ENCODE measurements around the gene BICD1.
A peak's percentile ranks its signal among the peaks of the same experiment; 100 is the strongest.

Gene BICD1

DNA sequence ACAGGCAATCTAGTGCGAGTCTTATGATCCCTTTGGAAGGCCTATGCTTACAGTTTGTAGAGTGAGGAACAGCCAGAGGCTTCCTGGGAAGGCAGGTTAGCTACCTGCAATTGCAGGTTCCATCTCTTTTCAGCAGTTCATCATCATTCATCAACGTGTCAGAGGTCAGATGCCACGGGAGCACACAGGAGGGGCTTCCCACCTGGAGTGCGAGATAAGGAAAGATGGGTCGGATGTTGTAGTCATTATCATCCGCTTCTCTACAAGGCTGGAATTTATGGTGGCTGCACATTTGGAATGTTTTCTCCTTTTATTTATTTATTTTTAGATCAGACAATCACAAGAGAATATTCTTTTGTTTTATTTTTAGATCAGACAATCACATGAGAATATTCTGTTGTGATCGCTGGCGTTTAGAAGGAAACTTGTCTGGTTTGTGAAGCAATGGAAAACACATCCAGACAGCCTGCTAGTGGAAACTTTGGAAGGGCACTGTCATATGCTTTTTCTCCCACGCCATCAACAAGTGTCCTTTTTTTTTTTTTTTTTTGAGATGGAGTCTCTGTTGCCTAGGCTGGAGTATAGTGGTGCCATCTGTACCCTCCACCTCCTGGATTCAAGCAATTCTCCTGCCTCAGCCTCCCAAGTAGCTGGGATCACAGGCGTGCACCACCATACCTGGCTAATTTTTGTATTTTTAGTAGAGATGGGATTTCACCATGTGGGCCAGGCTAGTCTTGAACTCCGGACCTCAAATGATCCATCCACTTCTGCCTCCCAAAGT lies 1.9 kb upstream of the BICD1 start:
- DNase-seq: no peak

DNA sequence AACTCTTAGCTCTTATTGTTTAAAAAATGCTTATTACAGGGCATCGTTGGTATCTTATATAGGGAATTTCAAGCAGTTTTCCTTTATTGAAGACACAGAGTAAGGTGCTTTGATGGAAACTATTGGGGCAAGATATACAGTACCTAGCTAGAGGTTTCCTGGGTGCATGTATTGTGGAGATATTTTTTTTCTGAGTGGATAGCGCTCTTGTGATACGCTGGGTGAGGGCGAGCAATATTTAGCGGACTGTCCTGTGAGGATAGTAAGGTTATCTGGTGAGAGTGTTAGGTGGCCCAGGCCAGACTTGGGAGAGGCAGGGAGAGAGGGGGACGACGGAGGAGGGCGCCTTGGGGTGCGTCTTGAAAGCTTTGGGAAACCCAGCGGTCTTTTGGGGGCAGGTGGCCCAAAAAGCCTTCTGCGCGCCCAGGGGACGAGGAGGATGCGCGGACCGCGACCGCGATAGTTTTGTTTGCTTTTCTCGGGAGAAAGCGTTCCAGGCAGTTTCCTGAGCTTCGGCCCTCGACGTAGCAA lies 596 bp upstream of the BICD1 start:
- no peak for DNase-seq

DNA sequence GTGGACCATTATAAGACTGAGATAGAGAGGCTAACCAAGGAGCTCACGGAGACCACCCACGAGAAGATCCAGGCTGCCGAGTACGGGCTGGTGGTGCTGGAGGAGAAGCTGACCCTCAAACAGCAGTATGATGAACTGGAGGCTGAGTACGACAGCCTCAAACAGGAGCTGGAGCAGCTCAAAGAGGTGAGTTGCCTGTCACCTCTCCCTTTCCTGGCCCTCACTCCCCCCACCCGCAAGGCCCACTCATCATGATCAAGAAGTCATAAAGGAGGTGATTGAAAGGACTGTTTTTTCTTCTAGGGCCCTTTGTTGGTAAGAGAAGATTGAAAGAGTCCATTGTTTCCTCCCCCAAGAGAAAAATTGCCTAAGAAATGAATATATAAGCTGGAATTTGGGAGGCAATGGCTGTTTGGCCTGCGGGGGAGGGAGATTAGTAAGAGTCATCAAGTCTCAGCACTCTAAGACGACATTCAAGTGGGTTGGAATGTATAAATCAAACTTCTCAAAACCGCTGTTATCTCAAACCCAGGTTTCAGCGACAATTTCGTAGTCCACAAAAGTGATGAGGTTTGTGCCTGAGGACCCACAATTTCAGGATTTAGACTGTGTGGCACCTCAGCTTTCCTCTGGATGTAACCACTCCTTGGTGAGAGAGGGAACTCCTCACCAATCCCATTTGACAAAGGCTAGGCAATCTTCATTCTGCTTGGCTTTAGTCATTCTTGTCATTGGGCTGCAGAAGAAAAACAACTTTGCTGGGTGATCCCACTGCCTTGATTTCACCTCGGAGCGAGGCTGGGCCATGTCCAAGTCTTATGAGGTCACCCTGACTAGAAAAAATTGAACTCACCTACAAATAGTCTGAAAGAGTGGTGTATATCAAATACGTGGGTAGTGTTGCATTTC lies 966 bp downstream of the BICD1 start:
- peak in 1 of 2 donors; percentile 23 for DNase-seq

DNA sequence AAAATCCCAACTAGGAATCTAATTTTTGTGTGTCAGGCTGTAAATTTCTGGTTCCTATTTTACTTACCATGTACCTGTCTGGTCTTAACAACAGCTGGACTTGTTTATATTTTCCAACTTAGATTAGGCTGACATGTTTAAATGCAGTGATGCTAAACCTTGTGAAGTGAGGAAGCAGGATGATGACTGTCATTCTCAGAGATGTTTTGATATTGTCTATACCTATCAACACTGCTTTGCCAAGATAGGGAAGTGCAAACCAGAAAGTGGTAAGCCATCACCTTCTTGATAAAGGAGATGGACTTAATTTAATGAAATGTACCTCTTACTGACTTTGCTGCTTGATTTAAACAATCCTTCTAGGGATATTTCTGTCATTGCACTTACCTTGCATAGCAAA lies 2.1 kb downstream of the BICD1 start:
- peak in 1 of 2 donors; percentile 4 for DNase-seq

DNA sequence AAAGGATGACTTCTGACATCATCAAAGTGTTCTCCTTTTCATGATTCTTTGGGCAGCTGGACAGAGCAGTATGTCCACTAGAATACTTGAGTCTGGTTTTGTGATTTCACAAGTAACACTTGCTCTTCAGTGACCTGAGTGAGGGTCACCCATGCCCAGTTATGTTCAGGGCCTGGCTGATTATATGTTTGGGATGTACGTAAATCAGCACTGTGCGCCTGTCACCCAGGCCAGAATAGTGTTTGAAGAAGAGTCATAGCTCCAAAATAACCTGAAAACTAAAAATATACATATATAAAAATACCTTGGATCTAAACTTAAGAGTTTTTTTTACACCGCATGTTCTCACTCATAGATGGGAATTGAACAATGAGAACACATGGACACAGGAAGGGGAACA lies 3.8 kb downstream of the BICD1 start:
- DNase-seq: no peak

DNA sequence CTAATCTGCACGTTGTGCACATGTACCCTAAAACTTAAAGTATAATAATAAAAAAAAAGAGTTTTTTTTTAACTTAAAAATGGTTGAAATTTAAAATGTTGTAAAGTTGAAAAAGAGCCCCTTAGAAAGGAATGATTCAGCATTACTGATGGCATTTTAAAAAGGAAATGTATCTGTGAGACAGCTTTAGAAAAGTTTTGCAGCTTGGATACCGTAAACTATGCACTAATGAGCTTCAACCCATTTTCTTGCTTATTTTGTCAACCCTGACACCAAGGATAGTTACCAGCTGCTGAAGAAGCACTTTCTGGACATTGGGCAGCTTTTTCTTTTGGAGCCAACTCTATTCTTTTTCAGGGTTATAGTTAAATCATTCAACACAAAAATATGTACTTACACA lies 4.3 kb downstream of the BICD1 start:
- DNase-seq: no peak

DNA sequence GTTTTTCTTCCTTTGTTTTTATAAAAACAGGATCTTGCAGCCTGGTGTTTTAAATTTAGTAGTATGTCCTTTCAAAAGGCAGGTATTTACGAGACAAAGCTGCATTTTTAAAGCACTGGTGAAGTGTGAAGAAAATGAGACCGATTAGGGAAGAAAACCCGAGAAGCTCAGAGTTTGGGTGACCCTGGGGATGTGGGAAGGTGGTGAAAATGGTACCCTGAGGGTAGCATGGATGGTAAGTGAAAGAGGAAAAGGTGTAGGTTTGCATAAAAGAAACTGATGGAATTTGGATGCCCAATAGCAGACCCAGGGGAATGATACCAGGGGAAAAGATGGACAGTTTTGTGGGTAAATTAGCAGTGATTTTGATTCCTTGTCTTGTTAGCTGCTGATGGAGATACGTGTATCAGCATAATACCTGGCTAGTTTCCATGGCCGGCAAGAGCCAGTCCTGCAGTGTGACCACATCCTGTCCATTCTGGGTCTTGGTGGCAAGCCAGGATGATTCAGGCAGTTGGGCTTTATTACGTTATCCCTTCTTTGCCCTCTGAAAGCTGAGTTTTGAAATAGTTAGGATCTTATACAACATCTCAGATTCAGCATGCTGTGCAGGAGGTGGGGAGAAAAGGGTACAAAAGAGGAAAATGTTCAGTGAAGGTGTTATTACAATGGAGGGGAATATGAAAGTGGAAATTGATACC lies 8.9 kb downstream of the BICD1 start:
- DNase-seq: no peak

DNA sequence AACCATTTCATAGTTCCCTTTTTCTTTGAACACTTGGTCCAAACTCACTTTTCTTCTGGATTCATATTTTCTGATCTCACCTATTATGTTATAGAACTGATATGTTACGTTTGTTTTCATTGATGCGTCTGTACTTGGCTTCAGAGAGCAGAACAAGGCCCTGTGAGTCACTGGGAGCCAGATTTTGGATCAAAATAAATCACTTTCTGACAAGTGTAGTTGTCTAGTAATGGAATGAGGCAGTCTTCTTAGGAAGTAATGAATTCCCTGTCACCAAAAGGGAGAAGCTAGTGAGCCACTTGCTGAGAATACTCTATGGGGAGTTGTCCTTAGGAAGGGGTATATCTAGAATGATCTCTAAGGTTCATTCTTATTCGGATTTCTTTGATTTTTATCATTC lies 10.2 kb downstream of the BICD1 start:
- no peak for DNase-seq

DNA sequence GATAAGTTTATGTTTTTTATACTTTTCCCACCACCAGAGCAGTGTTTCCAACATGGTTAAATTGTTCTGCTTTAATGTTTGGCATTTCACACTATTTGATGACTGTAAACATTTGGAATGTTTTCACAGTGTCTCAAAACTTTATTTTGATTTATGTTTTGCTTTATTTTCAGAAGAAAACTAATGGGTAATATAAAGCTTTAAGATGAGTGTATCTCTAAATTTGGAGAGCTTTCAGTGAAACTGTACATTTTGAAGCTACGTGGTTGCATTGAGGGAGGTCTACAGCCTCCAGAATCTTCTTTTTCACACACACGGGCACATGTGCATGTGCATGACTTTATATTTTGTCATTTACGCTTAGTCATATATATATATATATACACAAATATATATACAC lies 10.7 kb downstream of the BICD1 start:
- DNase-seq: no peak

DNA sequence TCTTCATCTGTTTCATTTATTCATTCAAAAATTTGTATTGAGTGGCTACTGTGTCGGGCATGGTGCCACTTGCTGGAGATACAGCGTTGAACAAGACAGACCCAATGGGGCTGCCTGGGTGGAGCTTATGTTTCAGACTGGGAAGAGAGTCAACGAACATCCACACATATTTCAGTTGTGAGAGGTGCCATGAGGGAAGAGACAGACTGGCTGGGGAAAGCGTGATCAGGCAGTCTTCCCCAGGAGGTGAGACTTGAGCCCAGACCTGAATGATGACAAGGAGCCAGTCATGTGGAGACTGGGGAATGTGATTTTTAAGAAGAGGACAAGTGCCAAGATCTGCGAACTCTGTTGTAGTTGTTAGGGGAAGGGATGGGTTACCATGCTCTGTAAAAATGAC lies 12.2 kb downstream of the BICD1 start:
- no peak for DNase-seq

DNA sequence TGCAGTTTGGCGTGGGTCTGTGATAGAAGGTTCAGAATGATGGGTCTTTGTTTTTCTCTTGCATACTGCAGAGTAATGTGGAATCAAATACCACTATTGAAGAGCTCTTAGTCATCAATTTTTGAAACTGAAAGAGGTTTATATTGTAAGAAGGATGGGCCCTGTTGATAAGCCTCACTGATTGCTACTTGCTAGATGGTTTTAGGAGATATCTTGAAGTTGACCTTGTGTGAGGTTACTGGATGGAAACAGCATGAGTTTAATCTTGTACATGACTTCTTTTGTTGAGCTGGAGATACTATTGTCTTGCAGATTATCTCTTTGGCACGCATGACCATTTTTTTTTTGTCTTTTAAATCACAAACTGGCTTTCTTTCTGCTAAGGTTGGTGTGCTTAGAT lies 13.8 kb downstream of the BICD1 start:
- no peak for DNase-seq

DNA sequence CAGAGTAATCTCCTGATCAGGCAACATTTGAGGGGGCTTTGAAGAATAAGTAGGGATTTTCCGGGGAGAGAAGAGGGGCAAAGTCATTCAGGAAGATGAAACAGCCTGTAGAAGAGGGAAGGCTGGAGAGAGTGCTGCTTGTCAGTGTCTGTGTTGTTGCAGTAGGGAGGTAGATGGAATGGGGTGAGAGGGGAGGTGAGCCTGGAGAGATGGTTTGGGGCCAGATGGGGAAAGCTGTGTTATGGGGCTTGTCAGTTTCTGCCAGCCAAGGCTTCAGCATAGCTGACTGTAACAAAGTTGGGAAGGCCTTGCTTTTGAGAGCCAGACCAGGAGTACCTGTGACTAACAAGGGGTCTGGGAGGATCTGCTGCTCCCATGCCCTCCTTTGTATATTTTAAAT lies 18.0 kb downstream of the BICD1 start:
- no peak for DNase-seq

DNA sequence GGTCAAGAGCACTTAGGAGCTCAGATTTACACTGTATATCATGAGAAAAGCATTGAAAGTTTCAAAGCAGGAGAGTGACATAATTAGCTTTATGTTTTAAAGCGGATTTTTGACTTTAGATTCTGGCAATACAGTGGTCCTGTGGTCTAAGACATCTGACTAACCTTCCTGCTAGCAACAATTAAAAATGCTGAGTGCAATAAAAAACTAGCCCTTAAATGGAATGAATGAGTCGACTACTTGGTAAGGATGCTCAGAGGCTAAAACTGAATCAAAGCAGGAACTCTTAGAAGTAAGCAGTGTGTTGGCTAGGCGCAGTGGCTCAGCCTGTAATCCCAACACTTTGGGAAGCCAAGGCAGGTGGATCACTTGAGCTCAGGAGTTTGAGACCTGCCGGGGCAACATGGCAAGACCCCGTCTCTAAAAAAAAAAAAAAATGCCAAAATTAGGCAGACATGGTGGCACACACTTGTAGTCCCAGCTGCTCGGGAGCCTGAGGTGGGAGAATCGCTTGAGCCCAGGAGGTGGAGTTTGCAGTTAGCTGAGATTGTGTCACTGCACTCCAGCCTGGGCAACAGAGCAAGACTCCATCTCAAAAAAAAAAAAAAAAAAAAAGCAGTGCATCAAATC lies 18.9 kb downstream of the BICD1 start:
- DNase-seq: no peak

DNA sequence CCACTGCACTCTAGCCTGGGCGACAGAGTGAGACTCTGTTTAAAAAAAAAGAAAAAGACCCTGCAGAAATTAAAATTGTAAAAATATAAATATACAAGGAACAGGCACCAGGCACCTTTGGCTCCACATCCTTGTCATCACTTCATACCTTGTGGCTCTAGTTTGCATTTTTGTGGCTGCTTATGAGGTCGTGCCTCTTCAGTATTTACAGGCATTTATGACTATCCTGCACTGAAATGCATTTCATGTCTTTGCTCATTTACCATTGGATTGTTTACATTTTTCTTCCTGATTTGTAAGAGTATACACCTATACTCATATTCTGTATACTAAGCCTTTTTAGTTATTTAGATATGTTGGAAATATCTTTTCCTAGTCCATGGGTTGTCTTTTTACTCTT lies 20.1 kb downstream of the BICD1 start:
- DNase-seq: no peak

DNA sequence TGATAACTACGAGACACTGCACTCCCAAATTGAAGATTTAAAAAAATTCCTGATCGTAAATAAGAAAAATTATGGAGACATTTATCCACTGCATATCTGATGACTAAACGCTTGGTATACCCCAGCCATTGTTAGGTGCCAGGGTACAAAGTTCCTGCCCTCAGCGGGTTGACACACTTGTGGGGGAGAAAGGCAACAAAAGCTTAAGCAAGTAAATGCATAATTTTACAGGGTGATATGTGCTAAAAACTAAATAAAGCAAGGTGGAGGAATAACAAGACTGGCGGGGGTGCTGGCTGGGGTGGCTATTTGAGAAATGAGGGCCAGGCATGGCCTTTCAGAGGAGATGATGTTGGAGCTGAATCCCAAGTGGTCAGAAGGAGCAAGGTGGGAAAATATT lies 25.0 kb downstream of the BICD1 start:
- no peak for DNase-seq

DNA sequence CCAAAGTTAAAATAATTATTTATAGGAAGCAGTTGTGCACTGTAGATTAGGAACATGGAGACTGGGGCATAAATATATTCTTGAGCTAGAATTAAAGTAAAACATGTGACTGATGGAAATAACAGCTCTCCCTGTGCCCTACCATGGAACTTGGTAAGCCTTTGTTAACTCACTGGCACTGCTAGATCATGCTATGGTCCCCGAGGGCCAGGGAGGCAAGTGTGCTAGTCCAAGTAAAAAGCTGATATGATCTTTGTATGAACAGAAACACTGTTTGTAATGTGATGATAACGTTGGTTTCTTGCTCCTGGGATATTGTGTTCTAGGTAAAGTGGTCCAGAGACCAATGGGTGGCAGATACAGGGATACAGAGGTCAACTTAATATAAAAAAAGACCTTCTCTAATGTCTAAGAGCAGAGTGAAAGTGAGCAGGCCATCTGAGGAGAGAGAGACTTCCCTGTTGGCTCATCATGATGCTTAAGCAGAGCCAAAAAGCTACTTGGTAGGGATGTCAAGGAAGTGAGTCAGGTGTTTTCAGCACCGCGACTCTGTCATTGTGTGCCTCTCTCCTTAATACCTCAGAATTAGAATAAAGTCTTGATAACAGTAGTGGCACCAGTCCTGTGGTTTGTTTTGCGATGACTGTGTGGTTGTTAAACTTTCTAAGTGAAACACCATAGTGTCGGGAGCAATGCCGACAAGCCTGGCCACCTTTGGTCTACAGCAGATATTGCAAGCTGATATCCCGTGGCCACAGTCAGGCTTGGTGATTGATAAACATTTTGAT lies 27.6 kb downstream of the BICD1 start:
- peak; percentile 19 to 25 for DNase-seq

DNA sequence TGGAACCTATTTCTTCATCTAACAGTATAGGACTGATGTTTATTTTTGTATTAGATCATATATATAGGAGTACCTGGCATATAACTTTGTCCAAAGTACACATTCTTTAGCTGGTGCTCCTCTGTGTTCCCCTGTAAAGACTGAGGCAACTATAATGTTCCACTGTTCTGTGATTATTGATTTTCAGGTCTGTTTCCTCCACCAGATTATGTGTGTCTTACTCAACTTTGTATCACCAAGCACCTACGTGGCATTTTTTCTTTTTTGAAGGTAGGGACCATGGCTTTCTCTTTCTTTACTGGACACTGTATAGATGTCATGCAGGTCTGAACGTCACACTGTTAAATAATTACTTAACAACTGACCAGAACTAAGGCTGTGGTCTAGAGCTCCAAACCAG lies 29.3 kb downstream of the BICD1 start:
- no peak for DNase-seq

DNA sequence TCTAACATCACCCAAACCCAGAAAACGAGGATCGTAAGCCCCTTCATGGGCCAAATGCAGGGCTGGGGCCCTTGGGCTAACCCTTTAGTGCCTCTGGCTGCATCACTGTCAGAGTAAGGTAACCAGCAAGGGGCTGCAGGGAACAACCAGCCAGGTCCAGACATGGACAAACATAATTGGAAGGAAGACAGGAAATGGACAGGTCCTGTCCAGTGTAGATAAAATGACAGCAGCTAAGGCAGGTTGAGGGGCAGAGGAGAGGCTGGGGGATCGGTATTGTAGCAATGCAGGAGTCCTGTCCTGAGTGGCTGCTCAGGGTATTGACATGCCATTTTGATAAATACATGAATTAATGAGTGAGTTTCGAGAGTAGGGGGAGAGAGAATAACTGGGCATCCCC lies 29.8 kb downstream of the BICD1 start:
- no peak for DNase-seq

DNA sequence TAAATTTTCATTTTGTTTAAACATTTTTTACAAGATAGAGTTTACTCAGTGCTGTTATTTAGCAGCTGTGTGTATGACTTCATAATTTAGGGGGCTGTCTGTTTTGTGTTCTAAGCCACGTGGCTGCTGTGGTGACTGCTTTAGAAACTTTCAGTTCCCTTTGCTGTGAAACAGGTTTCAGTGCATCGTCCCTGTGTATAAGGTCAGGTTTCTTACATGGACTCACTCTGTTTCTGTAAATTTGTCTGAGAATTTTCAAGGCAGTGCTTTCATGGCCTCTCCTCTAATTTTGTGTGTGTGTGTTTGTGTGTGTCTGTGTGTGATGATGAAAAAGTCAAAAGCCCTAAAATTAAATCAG lies 32.4 kb downstream of the BICD1 start:
- peak; percentile 27 to 68 for DNase-seq

DNA sequence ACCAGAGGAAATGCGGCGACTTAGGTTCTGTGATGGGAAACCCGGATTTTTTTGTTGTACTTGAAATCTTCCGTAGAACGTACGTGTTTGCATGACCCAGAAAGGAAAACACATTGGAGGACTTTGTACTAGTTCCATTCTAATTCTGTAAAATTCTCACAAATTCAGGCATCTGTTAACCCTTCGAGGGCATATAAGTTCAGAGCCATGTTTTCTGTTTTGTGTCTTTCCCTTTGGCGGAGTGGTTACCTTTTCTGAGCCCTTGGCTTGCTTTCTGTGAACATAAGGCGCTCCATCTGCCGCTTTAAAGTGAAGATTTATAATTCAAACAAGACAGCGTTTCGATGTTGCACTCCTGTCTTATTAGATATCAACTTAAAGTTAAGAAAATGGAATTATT lies 34.2 kb downstream of the BICD1 start:
- no peak for DNase-seq

DNA sequence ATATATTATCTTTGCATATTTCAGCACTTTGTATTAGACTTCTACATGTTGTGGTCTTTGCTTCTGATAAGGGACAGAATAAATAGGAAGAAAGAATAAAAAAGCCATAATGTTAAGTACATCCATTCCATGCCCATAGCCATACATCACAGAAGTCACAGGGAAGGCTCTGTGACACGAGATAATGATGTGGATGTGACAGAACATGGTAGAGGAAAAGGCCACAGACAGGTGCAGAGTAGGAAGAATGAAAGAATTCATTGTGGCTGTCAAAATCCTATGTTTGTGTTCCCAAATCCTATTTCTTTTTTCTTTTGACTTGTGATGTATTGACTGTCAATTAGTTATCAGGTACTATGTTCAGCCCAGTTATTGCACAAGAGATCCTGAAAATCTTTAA lies 38.4 kb downstream of the BICD1 start:
- DNase-seq: no peak
